CD4-positive, alpha-beta T cell (primary cell): Measurements from ENCODE around the gene TAT. TPM values are rescaled to one million over a fixed set of nuclear protein-coding genes. Genes with fewer than 3 reads are reported as not detected.
"Not testable (repeated sequence)": the region's sequence is repeated elsewhere in the genome, so short reads cannot be mapped to it uniquely, and the experiment has no call there.

Source experiments
- ATAC-seq: fragments of 200-7000 bp; cut with Tn5 transposase; one replicate; pipeline ENCODE4 v1.10.0; 2022; ENCODE audit warnings: mild to moderate bottlenecking; ENCODE audit not compliant: poor library complexity
- CTCF ChIA-PET: fragments of 350-600 bp; sonication (Branson Sonifier 250); formaldehyde crosslinking; loops from one replicate; lab custom pipeline; 2021; ENCODE audit warnings: antibody characterized with exemption, inconsistent platforms; lab: Charles Lee
- POLR2A ChIA-PET: fragments of 350-600 bp; sonication (Branson Sonifier 250); formaldehyde crosslinking; loops from one replicate; lab custom pipeline; 2021; ENCODE audit warnings: antibody characterized with exemption, inconsistent platforms; lab: Charles Lee
- DNase-seq, 14 experiments: peaks; one replicate each; pipeline ENCODE4 v3.0.0-alpha.2; 2013 to 2020; ENCODE audit warnings: mixed read lengths in 2 of 14
- H3K27ac ChIP-seq, 2 donors: one replicate each; pipeline versions ENCODE4 v1.5.1 to v1.7.0; 2013; ENCODE audit warnings: low read length in 2 of 2, low read depth in 1 of 2, mild to moderate bottlenecking in 1 of 2
- H3K27me3 ChIP-seq, 2 experiments: 1 replicate in 1 of 2; 2 replicates in 1 of 2; pipeline versions ENCODE4 v1.6.1 to v1.7.0; 2013; ENCODE audit warnings: low read length in 2 of 2, control low read depth in 1 of 2, mild to moderate bottlenecking in 1 of 2, moderate library complexity in 1 of 2; ENCODE audit not compliant: insufficient read depth in 2 of 2, control insufficient read depth in 1 of 2
- H3K36me3 ChIP-seq: one replicate; pipeline ENCODE4 v1.6.1; 2013; ENCODE audit warnings: low read length, control low read depth; ENCODE audit not compliant: insufficient read depth
- H3K4me1 ChIP-seq: one replicate; pipeline ENCODE4 v1.6.1; 2013; ENCODE audit warnings: low read length, control low read depth; ENCODE audit not compliant: insufficient read depth
- H3K4me3 ChIP-seq: one replicate; pipeline ENCODE4 v1.5.1; 2013; ENCODE audit warnings: mild to moderate bottlenecking, low read length, moderate library complexity
- H3K9me3 ChIP-seq, 2 experiments: 1 replicate in 1 of 2; 2 replicates in 1 of 2; pipeline versions ENCODE4 v1.6.1 to v1.7.0; 2013; ENCODE audit warnings: low read length in 2 of 2, mild to moderate bottlenecking in 2 of 2, control low read depth in 1 of 2, moderate library complexity in 1 of 2; ENCODE audit not compliant: control insufficient read depth in 1 of 2, insufficient read depth in 1 of 2
- H3K27ac Mint-ChIP-seq: one replicate; pipeline ENCODE4 v1.8.0; 2020; ENCODE audit warnings: mixed read lengths
- H3K27me3 Mint-ChIP-seq: one replicate; pipeline ENCODE4 v1.8.0; 2021; ENCODE audit warnings: mixed read lengths
- H3K36me3 Mint-ChIP-seq: one replicate; pipeline ENCODE4 v1.8.0; 2021; ENCODE audit warnings: low read depth, mixed read lengths
- H3K4me1 Mint-ChIP-seq: one replicate; pipeline ENCODE4 v1.8.0; 2021; ENCODE audit warnings: low read depth, mixed read lengths
- H3K4me3 Mint-ChIP-seq: one replicate; pipeline ENCODE4 v1.8.0; 2020; ENCODE audit warnings: mild to moderate bottlenecking, mixed read lengths
- H3K9me3 Mint-ChIP-seq: one replicate; pipeline ENCODE4 v1.8.0; 2020; ENCODE audit warnings: mixed read lengths
- CTCF ChIP-seq: fragments of 200-600 bp; IDR thresholded peaks from one replicate; pipeline ENCODE4 v1.8.0; 2022; ENCODE audit warnings: antibody characterized with exemption, mild to moderate bottlenecking
- intact Hi-C, 2 experiments: fragments of 100-400 bp; cut with DNase I in 1 of 2; cut with micrococcal nuclease in 1 of 2; formaldehyde crosslinking; loops; one replicate each; pipeline versions ENCODE4 v1.15.1 to v1.9.0; 2023 to 2025; cut with DNase I, micrococcal nuclease
- total RNA-seq, 174 experiments: library from RNA in 2 of 174; stranded (reverse) in 2 of 174; gene quantifications; one replicate each; pipeline ENCODE4 v1.2.3 and lab custom pipeline; 2021 to 2026

Gene TAT
- total RNA-seq, 2 experiments from 2014 or later = not detected

DNA sequence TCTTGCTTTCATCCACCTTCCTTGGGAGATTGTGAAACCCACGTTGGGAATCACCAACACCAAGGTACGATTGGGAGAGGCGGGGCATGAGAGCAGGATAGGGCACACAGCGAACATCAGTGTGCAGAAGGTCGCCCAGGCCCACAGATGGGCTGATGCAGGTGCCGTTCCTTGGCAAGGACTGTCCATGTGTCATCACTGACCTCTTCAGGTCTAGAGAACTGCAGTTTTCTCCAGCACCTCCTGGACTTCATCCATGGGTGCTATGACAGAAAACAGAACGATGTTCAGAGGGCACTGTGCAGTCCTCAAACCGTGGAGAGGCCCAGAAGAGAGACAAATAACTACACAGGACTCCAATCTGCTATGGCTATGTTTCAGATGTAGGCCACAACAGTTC is 23.9 kb upstream of the TAT start:
- no peaks in the 10 kb centered on the region for H3K36me3 ChIP-seq
- no peak for TF ChIP-seq CTCF
- no peak for DNase-seq
- H3K27me3 Mint-ChIP-seq = peaks cover 24% of the 10 kb centered on the region
- H3K27me3 ChIP-seq = no peaks in the 10 kb centered on the region
- CTCF ChIA-PET = no interaction called here
- POLR2A ChIA-PET = no interaction called here
- H3K4me3 ChIP-seq = no peak overlapping the region
- no peaks in the 10 kb centered on the region for H3K4me1 Mint-ChIP-seq
- H3K27ac Mint-ChIP-seq = no peak overlapping the region
- no peak overlapping the region for H3K27ac ChIP-seq
- H3K9me3 ChIP-seq = no peaks in the 10 kb centered on the region
- no peak overlapping the region for H3K4me3 Mint-ChIP-seq
- H3K4me1 ChIP-seq = no peaks in the 10 kb centered on the region
- no peaks in the 10 kb centered on the region for H3K36me3 Mint-ChIP-seq
- no peak for ATAC-seq
- H3K9me3 Mint-ChIP-seq = no peaks in the 10 kb centered on the region
- intact Hi-C loops = no loop called here

DNA sequence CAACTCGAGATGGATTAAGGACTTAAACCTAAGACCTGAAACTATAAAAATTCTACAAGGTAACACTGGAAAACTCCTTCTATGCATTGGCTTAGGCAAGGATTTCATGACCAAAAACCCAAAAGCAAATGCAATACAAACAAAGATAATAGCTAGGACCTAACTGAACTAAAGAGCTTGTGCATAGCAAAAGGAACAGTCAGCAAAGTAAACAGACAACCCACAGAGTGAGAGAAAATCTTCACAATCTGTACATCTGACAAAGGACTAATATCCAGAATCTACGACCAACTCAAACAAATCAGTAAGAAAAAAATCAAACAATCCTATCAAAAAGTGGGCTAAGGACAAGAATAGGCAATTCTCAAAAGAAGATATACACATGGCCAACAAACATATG is 21.5 kb upstream of the TAT start:
- H3K36me3 Mint-ChIP-seq, intact Hi-C loops, ATAC-seq, H3K4me1 ChIP-seq, DNase-seq, H3K4me3 Mint-ChIP-seq, H3K4me3 ChIP-seq, H3K9me3 Mint-ChIP-seq, H3K27ac Mint-ChIP-seq, POLR2A ChIA-PET, H3K4me1 Mint-ChIP-seq, H3K36me3 ChIP-seq, H3K27ac ChIP-seq, H3K9me3 ChIP-seq: not testable (repeated sequence)
- H3K27me3 ChIP-seq = peaks cover 0 to 12% of the 10 kb centered on the region in 2 experiments
- CTCF ChIA-PET = interaction anchor here (1.5 kb wide), 1 partner anchor 12 kb away, joined by 4 read pairs; no protein-coding TSS in a partner anchor
- H3K27me3 Mint-ChIP-seq = peaks cover 37% of the 10 kb centered on the region

DNA sequence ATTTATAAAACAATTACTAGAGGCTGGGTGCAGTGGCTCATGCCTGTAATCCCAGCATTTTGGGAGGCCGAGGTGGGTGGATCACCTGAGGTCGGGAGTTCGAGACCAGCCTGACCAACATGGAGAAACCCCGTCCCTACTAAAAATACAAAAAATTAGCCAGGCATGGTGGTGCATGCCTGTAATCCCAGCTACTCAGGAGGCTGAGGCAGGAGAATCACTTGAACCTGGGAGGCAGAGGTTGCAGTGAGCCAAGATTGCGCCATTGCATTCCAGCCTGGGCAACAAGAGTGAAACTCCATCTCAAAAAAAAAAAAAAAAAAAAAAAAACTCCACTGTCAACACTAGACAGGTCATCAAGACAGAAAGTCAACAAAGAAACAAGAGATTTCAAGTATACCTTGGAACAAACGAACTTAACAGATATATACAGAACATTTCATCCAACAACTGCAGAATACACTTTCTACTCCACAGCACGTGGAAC is 18.5 kb upstream of the TAT start:
- H3K4me3 ChIP-seq, H3K27ac ChIP-seq, intact Hi-C loops, H3K4me1 ChIP-seq, H3K36me3 Mint-ChIP-seq, H3K9me3 Mint-ChIP-seq, H3K27ac Mint-ChIP-seq, ATAC-seq, CTCF ChIA-PET, POLR2A ChIA-PET, DNase-seq, H3K9me3 ChIP-seq, H3K4me1 Mint-ChIP-seq, H3K36me3 ChIP-seq, H3K4me3 Mint-ChIP-seq: not testable (repeated sequence)
- H3K27me3 Mint-ChIP-seq = peaks cover 56% of the 10 kb centered on the region
- H3K27me3 ChIP-seq = peaks cover 0 to 17% of the 10 kb centered on the region in 2 experiments

DNA sequence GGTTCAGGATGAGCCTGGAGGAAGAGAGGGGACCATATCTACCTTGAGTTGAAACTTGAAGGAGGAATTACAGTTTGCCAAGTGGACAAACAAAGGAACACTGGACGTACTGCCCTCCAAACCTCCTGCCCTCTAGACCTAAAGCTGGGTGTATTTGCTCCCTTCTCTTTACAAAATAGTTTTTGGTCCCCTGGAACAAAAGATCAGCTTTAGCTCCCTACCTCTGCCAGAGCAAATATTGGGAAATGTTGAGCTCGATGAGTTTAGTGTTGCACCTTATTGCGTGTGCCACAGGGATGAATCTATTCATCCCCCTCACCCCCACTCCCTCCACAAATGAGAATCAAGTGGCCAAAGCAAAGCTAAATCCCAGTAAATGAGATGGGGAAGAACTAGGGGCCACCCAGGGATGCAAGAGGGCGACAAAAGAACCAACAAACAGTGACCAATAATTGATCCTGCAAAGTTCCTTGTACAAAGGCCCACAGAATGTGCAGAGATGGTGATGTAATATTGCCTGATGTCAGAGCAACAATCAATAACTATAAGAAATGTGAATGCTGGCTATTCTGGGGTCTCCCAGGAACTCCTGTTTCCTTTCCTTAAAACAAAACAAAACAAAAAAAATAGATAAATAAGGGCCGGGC is 17.2 kb upstream of the TAT start:
- peaks cover 60% of the 10 kb centered on the region for H3K27me3 Mint-ChIP-seq
- POLR2A ChIA-PET = no interaction called here

More for the DNA sequence above, 17.2 kb upstream of the TAT start:
- Mint-ChIP-seq H3K36me3 (no peaks in the 10 kb centered on the region), H3K27ac (no peak overlapping the region), H3K4me3 (no peak overlapping the region), H3K4me1 (no peaks in the 10 kb centered on the region), H3K9me3 (no peaks in the 10 kb centered on the region)
- intact Hi-C loops = no loop called here
- DNase-seq (no peak), ATAC-seq (no peak)
- peaks cover 0 to 17% of the 10 kb centered on the region in 2 experiments for H3K27me3 ChIP-seq
- CTCF ChIA-PET = no interaction called here
- H3K4me3 ChIP-seq = no peak overlapping the region
- H3K27ac ChIP-seq = no peak overlapping the region
- no peaks in the 10 kb centered on the region for H3K36me3 ChIP-seq
- no peaks in the 10 kb centered on the region for H3K4me1 ChIP-seq
- no peak for TF ChIP-seq CTCF
- no peaks in the 10 kb centered on the region for H3K9me3 ChIP-seq
